Glutamatergic neuron (in vitro differentiated cells): ENCODE data around the gene SLC36A2. TPM values are rescaled to one million over a fixed set of nuclear protein-coding genes. Genes with fewer than 3 reads are reported as not detected.

Experiments used
- DNase-seq: peaks from one replicate; pipeline ENCODE4 v3.0.0; 2022
- H3K27ac Mint-ChIP-seq: one replicate; pipeline ENCODE4 v1.8.0; 2020; ENCODE audit warnings: mild to moderate bottlenecking, mixed read lengths, inconsistent platforms; ENCODE audit not compliant: unreplicated experiment
- H3K27me3 Mint-ChIP-seq: one replicate; pipeline ENCODE4 v1.8.0; 2020; ENCODE audit warnings: mild to moderate bottlenecking, moderate library complexity, mixed read lengths, inconsistent platforms; ENCODE audit not compliant: unreplicated experiment
- H3K36me3 Mint-ChIP-seq: one replicate; pipeline ENCODE4 v1.8.0; 2020; ENCODE audit warnings: mild to moderate bottlenecking, mixed read lengths, inconsistent platforms; ENCODE audit not compliant: unreplicated experiment
- H3K4me1 Mint-ChIP-seq: one replicate; pipeline ENCODE4 v1.8.0; 2020; ENCODE audit warnings: mild to moderate bottlenecking, low read depth, mixed read lengths, inconsistent platforms; ENCODE audit not compliant: unreplicated experiment
- H3K4me3 Mint-ChIP-seq: one replicate; pipeline ENCODE4 v1.8.0; 2020; ENCODE audit warnings: mild to moderate bottlenecking, mixed read lengths, inconsistent platforms; ENCODE audit not compliant: unreplicated experiment
- H3K9me3 Mint-ChIP-seq: one replicate; pipeline ENCODE4 v1.8.0; 2020; ENCODE audit warnings: mild to moderate bottlenecking, moderate library complexity, mixed read lengths, inconsistent platforms; ENCODE audit not compliant: unreplicated experiment
- CTCF ChIP-seq: fragments of 200-600 bp; sonication (generic); IDR thresholded peaks from one replicate; pipeline ENCODE4 v1.5.0; 2021; ENCODE audit not compliant: partially characterized antibody, unreplicated experiment
- total RNA-seq: library from RNA; stranded (reverse); fragmentation: NEBNext Ultra II Directional; extraction: Animal tissue kit (Norgen Biotek cat#: 25700); gene quantifications from one replicate; pipeline ENCODE4 v1.2.1, GENCODE V29; 2021; ENCODE audit not compliant: unreplicated experiment

The SLC36A2 gene
- total RNA-seq, 1 donor from 2014 or later = not detected

GRCh38 chr5:151345808-151346478 lies 1.4 kb downstream of the SLC36A2 start:
- Mint-ChIP-seq H3K4me1 (no peaks in the 10 kb centered on the region), H3K36me3 (no peaks in the 10 kb centered on the region), H3K27ac (no peak overlapping the region), H3K27me3 (peaks cover 10% of the 10 kb centered on the region), H3K9me3 (peaks cover 3% of the 10 kb centered on the region), H3K4me3 (no peak overlapping the region)
- DNase-seq = no peak
- no peak for TF ChIP-seq CTCF

DNA sequence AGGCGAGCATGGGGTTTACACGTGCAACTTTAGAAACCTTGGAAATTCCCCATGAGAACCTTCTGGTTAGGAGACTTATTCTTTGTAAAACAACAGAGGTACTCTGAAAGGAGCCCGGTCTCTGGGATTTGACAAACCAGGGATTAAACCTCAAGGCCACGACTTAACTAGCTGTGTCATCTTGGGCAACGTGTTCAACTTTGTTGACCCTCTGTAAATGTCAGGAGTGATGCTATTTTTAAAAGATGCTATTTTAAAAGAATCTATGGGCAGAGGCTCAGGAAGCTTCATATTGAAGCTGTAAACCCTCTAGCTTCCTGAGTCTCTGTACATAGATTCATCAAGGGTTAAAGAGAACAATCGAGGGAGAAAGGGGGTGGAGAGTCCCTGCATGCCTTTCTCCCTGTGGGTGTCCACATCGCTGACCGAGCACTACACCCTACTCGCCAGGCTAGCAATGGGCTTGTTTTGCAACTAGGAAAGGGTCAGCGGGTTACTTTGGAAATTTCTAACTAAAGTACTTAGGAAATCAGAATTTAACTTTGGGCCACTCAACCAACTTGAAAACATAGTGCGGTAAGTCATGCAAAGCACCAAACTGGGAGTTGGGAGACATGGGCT lies 2.1 kb downstream of the SLC36A2 start:
- Mint-ChIP-seq H3K9me3 (peaks cover 3% of the 10 kb centered on the region), H3K4me1 (no peaks in the 10 kb centered on the region), H3K4me3 (no peak overlapping the region), H3K27ac (no peak overlapping the region), H3K36me3 (no peaks in the 10 kb centered on the region), H3K27me3 (peaks cover 11% of the 10 kb centered on the region)
- DNase-seq = no peak
- no peak for TF ChIP-seq CTCF

- H3K4me1 Mint-ChIP-seq = no peaks in the 10 kb centered on the region
- no peak for TF ChIP-seq CTCF
- H3K27me3 Mint-ChIP-seq = peaks cover 12% of the 10 kb centered on the region
- DNase-seq = no peak
- peaks cover 3% of the 10 kb centered on the region for H3K9me3 Mint-ChIP-seq
- H3K27ac Mint-ChIP-seq = no peak overlapping the region
- no peak overlapping the region for H3K4me3 Mint-ChIP-seq
- no peaks in the 10 kb centered on the region for H3K36me3 Mint-ChIP-seq
These were observed 3.3 kb downstream of the SLC36A2 start for GRCh38 chr5:151344088-151344487.

GRCh38 chr5:151340004-151340403 lies 7.4 kb downstream of the SLC36A2 start:
- Mint-ChIP-seq H3K36me3 (no peaks in the 10 kb centered on the region), H3K9me3 (peaks cover 3% of the 10 kb centered on the region), H3K27ac (no peak overlapping the region), H3K4me3 (no peak overlapping the region), H3K4me1 (no peaks in the 10 kb centered on the region), H3K27me3 (peaks cover 12% of the 10 kb centered on the region)
- no peak for DNase-seq
- TF ChIP-seq CTCF = no peak

DNA sequence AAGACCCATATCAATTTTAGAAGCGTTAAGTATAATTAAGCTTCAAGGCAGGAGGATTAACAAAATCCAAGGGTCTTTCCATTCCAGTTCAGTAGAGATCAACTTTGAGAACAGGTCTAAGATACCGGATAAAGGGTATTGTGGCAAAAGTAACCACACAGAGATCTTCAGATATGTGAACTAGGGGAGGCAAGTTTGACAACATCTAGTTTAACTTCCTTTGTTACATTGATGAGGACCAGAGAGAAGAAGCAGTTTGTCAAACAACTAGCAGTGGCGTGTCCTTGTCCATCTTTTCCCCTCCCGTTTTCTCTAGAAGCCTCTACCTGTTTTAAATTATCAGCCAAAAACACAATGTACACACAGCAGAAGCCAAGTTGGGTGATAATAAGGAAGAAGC lies 8.6 kb downstream of the SLC36A2 start:
- Mint-ChIP-seq H3K4me3 (no peak overlapping the region), H3K4me1 (no peaks in the 10 kb centered on the region), H3K9me3 (peaks cover 3% of the 10 kb centered on the region), H3K36me3 (no peaks in the 10 kb centered on the region), H3K27me3 (peaks cover 12% of the 10 kb centered on the region), H3K27ac (no peak overlapping the region)
- TF ChIP-seq CTCF = no peak
- DNase-seq = no peak
